Measurements from ENCODE around the gene TNNC1. TPM values are rescaled to one million over a fixed set of nuclear protein-coding genes. Genes with fewer than 3 reads are reported as not detected.

The TNNC1 gene
- total RNA-seq, 1 experiment from 2014 or later = 0.30 TPM

DNA sequence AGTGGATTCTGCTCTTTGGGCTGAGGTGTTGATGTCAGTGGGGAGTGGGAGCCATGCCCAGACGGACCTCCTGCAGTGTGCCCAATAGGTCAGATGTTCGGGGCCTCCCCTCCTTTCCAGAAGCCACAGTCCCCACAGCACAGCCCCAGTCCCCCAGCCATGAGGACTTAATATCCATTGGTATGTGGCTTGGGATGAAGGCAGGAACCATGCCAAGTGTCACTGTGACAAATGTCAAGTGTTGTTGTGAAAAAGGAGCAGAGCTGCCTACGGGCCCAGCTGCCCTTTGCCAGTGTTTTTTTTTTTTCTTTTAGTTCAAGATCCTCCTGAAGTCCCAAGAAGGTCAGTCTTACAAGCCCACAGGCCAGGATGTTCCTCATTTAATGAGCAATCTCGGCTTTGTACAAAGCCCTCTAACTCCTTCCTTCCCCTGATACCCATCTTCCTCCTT is 21.1 kb downstream of the TNNC1 start:
- no peak for DNase-seq (ENCODE audit: extremely low read depth, low read depth)

DNA sequence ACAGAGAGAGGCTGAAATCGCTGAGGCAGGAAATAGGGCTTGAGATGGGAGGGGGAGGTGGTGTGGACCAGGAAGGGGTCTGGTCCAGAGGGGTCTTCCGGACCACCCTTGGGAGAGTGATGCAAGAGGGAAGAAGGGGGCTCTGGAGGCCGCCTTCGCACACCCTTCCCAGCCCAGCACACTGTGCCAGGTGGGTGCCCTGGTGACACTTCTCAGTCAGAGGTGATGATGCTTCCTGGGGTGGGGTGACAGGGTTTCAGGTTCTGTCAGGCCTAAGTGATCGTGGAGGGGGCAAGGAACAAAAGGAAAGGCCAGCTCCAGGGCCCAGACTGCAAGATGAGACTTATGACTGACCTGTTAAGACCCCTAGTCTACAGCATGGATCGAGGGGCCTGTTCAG is 21.6 kb downstream of the TNNC1 start:
- no peak for DNase-seq (ENCODE audit: extremely low read depth, low read depth)

- DNase-seq (ENCODE audit: extremely low read depth, low read depth) = no peak
Measured at GRCh38 chr3:52431459-52432223, 22.2 kb downstream of the TNNC1 start.

- no peak for DNase-seq (ENCODE audit: extremely low read depth, low read depth)
Measured at GRCh38 chr3:52430416-52430810, 23.4 kb downstream of the TNNC1 start.

DNA sequence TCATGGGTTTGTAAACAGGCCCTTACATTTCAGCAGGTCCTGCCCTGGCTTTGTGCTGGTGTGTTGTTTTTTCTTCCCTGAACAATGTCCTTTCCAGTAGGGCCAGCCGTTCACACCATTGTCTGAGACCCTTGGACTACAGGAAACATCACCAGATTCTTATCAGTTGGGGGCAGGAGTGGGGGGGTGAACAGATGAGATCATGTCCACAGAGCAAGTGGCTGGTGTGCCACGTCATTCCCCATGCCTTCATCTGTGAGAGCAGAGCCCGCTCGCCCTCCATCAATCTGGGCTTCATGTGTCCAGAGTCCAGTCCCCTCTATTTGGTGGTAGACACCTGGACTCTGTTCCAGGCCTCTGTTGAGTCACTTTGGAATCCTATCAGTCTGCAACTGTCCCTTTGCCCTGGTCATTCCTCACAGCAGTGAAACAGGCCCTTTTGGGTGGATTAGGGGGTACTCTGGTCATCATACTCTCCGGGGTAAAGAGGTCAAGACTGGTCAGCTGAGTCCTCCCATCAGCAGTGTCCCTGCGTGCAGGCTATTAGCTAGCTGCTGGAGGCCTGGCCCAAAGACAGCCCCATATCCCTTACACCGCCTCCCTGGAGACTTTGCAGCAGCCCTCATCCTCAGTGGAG is 23.9 kb downstream of the TNNC1 start:
- DNase-seq (ENCODE audit: extremely low read depth, low read depth) = no peak

DNA sequence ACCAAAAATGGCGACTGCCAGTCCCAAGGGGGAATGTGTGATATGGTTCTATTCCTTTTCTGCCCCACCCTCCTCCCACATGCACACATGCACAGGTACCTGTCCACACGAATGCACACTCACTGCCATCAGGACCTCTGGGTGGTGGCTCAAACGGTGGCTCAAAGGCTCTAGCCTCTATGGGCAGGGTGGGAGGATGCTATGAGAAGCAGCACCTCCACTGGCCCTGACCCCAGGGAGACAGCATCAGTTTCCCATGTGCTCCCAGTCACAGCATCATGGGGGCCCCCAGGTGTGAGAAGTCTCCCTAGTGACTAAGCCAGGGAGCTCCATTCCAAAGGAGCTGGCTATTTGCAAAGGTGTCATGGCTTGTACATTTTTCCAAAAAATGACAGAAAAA is 24.8 kb downstream of the TNNC1 start:
- DNase-seq (ENCODE audit: extremely low read depth, low read depth) = no peak

DNA sequence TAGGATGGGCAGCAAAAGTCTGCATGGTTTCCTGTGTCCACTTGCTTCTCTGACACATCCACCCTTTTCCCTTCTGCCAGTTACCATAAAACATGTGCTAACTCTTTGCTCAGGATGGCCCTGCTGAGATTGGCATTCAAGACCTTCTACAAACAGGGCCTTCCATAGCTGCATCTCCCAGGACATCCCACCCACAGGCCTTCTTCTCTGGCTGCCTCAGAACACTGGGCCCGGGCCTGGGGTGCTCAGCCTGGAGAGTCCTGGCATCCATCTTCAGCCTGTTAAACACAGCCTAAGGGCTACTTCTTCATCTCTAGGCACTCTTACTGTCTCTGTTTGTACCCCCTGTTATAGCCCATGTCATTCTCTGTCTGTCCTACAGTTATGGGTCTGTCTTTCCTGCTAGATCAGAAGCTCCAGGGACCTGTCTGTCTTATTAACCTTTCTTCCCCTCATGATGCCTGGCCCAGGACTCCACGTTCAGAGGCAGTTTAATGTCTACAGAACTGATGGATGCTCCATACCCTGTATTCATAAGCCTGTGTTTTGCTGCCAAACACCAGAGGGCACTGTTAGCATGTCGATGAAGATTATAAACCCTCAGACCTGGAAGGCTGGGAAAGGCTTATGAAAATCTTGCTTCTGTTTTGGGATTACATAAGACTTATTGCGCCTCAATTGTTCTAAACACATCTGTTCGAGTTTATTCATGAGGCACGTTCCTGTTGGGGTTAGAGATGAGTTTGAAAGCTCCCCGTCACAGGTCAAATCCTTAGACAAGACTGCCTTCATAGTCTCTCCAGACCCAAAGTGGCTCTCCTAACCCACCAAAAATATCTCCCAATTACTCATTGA is 25.5 kb downstream of the TNNC1 start:
- DNase-seq (ENCODE audit: extremely low read depth, low read depth) = peak; percentile 56

- DNase-seq (ENCODE audit: extremely low read depth, low read depth) = no peak
Measured at GRCh38 chr3:52423173-52423572, 30.7 kb downstream of the TNNC1 start.

GRCh38 chr3:52422669-52423068 is 31.2 kb downstream of the TNNC1 start:
- no peak for DNase-seq (ENCODE audit: extremely low read depth, low read depth)

DNA sequence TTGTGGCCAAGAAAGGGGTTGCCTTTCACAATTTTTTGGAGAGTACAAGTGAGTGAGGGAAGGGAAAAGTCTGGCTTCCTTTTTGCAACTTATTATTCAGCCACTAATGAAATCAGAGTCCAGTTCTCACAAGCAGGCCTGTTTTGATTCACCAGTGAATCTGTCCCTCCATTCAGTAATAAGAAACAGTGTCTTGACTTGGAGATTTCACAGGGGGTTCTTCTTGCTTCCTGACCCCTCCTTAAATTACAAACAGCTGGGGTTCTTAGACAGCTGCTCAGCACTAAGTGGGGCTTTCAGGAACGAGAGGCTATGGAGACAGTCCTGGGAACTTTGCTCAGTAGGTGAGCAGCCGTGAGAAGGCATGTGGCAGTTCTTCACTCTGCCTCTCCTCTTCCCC is 33.5 kb downstream of the TNNC1 start:
- no peak for DNase-seq (ENCODE audit: extremely low read depth, low read depth)

DNA sequence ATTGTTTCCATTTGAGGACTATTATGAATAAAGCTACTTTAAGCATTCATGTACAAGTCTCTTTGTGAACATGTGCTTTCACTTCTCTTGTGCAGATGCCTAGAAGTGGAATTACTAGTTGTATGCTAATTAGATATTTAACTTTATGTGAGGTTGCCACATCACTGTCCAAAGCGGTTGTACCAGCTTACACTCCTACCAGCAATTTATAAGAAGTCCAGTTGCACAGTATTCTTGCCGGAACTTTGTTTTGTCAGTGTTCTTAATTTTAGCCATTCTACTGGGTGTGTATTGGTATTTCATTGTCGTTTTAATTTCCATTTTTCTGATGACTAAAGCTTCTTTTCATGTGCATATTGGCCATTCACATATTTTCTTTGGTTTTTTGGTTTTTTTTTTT is 38.0 kb downstream of the TNNC1 start:
- DNase-seq (ENCODE audit: extremely low read depth, low read depth) = no peak

DNA sequence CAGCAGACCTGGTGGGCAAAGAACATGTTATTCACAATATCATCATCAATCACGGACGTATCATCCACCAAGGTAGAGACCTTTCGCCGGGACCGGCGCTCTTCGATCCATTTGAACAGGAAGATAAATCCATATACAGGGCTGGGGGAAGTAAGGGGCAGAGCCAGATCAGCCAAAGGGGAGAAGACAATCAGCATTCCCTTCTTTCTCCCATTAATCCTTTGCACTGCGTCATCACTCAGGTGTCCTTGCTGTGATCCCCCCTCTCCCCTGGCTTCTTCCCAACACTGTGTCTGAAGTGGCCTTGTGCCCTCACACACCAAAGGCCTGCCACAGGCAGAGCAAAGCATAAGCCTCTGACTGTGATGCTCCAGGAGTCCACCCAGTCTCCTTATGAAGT is 45.4 kb downstream of the TNNC1 start:
- no peak for DNase-seq (ENCODE audit: extremely low read depth, low read depth)

- DNase-seq (ENCODE audit: extremely low read depth, low read depth) = no peak
Measured at GRCh38 chr3:52407779-52408178, 46.1 kb downstream of the TNNC1 start.

DNA sequence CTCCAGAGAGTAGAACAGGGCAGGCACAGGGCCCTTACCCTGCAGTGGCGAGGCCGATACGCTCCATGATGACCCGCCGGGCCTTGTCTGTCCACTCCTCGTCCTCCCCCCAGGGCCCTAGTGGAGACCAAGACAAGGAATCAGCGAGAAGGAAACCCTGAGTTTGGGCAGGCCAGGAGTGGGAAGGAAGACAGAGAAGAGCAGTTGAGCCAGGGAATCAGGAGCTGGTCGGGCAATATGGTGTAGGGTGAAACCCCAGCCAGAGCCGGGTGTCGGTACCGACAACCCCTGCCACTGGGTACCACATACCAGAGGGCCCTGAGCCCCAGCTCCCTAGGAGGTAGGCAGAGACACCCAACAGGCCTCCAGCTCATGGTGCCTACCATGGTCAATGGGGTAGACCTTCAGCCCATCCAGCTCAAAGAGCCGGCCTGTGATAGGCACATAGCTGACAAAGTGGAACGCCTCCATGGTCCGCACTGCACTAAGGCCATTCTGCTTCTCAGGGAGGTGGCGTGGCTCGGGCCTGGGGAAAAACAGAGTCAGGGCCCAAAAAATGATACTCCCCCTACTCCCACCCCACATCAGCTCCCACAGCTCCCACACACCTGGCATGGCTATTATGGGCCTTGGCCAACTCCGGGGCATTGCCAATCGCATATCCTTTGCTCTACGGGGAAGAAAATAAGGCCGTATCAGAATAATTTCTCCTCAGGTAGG is 46.9 kb downstream of the TNNC1 start:
- no peak for DNase-seq (ENCODE audit: extremely low read depth, low read depth)

DNA sequence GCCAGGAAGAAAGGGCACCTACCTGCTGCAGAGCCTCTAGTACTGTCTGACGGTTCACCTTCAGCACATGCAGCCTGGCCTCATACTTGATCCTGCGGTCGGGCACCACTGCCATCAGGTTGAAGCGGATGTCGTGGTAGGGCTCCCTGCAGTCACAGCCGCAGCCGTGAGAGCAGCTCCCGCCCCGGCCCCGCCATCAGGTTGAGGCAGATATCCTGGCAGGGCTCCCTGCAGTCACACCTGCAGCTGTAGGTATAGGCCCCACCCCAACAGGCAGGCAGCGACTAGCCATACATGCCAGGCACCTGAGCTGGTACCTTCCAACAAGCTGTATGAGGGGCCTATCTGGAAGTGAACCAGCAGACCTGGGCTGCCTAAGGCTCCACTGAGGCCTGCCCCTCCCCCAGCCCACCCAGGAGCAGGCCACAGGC is 47.6 kb downstream of the TNNC1 start:
- DNase-seq (ENCODE audit: extremely low read depth, low read depth) = no peak

DNA sequence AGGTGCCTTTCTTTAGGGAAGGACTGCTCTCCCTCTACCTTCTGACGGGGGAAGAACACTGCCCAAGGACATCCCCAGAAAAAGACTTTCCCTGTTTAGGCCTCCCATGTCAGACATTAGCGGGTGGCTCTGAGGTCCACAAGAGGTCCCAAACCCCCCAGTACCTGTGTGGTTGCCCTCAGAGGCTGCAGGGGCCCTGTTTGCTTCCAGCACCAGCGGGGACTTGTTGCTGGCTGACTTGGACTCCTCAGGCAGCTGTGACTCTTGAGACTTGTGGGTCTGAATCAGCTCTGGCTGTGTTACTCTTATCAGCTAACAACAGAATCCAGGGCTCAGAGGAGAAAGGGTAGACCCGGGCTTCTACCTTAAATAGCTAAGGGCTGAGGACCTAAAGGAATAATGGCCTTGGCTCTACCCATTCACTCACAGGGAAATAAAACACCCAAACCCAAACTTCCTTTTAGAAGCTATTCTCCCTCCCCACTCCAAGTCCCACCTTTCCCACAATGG is 48.2 kb downstream of the TNNC1 start:
- DNase-seq (ENCODE audit: extremely low read depth, low read depth) = no peak

- no peak for DNase-seq (ENCODE audit: extremely low read depth, low read depth)
Measured at GRCh38 chr3:52405066-52405465, 48.8 kb downstream of the TNNC1 start.

GRCh38 chr3:52404391-52404790 is 49.5 kb downstream of the TNNC1 start:
- no peak for DNase-seq (ENCODE audit: extremely low read depth, low read depth)

GRCh38 chr3:52403955-52404354 is 49.9 kb downstream of the TNNC1 start:
- no peak for DNase-seq (ENCODE audit: extremely low read depth, low read depth)

- no peak for DNase-seq (ENCODE audit: extremely low read depth, low read depth)
Measured at GRCh38 chr3:52403271-52403841, 50.5 kb downstream of the TNNC1 start.
